D721Med (cell line): ENCODE measurements around the gene OR6A2.

ENCODE experiments used
- DNase-seq: peaks from one replicate; pipeline ENCODE4 v3.0.0; 2011; ENCODE audit warnings: low spot score; ENCODE audit not compliant: insufficient read length
- FAIRE-seq: peaks from 2 replicates; lab custom pipeline; 2011; peaks lifted over from hg19 to GRCh38; lab: Jason Lieb, UNC
- CTCF ChIP-seq: IDR thresholded peaks from 2 replicates; pipeline ENCODE4 v1.5.1; 2012; ENCODE audit warnings: mild to moderate bottlenecking, control low read depth; ENCODE audit not compliant: insufficient read depth; ENCODE audit errors: missing control alignments

OR6A2 gene

GRCh38 chr11:6799402-6799801 lies at the start of gene OR6A2:
Gene OR6A2 (minus strand): TSS chr11:6799689. CDS start chr11:6795708, 3,981 bp downstream.
- FAIRE-seq, result no peak
- TF ChIP-seq CTCF, result no peak

GRCh38 chr11:6845383-6845782 lies 45.9 kb upstream of the OR6A2 start, which contains the start of gene OR10A5:
Gene OR10A5 (plus strand): TSS chr11:6845683. CDS start chr11:6845683, 0 bp downstream.
- DNase-seq (no peak), FAIRE-seq (no peak)
- no peak for TF ChIP-seq CTCF

More at GRCh38 chr11:6799402-6799801, at the start of gene OR6A2:
- no peak for DNase-seq

- no peak for FAIRE-seq
- no peak for TF ChIP-seq CTCF
- DNase-seq, result no peak
Observed at GRCh38 chr11:6844356-6844755, 44.9 kb upstream of the OR6A2 start.

- DNase-seq (no peak), FAIRE-seq (no peak)
- TF ChIP-seq CTCF, result no peak
Observed at GRCh38 chr11:6843670-6844069, 44.2 kb upstream of the OR6A2 start.

- no peak for TF ChIP-seq CTCF
- no peak for DNase-seq
Observed at GRCh38 chr11:6841694-6842093, 42.2 kb upstream of the OR6A2 start.

GRCh38 chr11:6834021-6834420 lies 34.5 kb upstream of the OR6A2 start:
- no peak for TF ChIP-seq CTCF
- no peak for DNase-seq
- FAIRE-seq, result no peak

More at GRCh38 chr11:6841694-6842093, 42.2 kb upstream of the OR6A2 start:
- FAIRE-seq, result no peak

GRCh38 chr11:6833356-6833755 lies 33.9 kb upstream of the OR6A2 start:
- no peak for TF ChIP-seq CTCF
- FAIRE-seq, result no peak

More at GRCh38 chr11:6833356-6833755, 33.9 kb upstream of the OR6A2 start:
- DNase-seq, result no peak
